K562 (cell line): ENCODE measurements around the gene EGFR. TPM values are rescaled to one million over a fixed set of nuclear protein-coding genes. Genes with fewer than 3 reads are reported as not detected.
A peak's percentile ranks its signal among the peaks of the same experiment; 100 is the strongest.

Experiments
- ATAC-seq: fragments of 200-7000 bp; cut with Tn5 transposase; 3 replicates; pipeline ENCODE4 v1.9.1; 2020; ENCODE audit warnings: moderate library complexity
- BruUV-seq: library from RNA; stranded (reverse); fragments of 400-500 nt; replicated peaks from 2 replicates; lab custom pipeline; 2021; lab: Mats Ljungman, UMichigan
- CTCF ChIA-PET: fragments of 300-600 bp; formaldehyde crosslinking; extraction: SDS; loops from one replicate; lab custom pipeline; 2021; ENCODE audit warnings: low intra/inter-chr PET ratio; lab: Yijun Ruan, JAX
- POLR2A ChIA-PET: fragments of 300-600, 350-650 bp; sonication (Branson Sonifier 250); formaldehyde crosslinking; extraction: SDS; loops from one replicate; lab custom pipeline; 2021; ENCODE audit warnings: antibody characterized with exemption, inconsistent platforms; lab: Yijun Ruan, JAX
- DNase-seq, 4 experiments: peaks; one replicate each; pipeline versions ENCODE4 v3.0.0 to v3.0.0-alpha.2; 2011 to 2018; ENCODE audit warnings: low spot score in 3 of 4, mixed read lengths in 3 of 4; ENCODE audit errors: extremely low read depth in 1 of 4
- FAIRE-seq: peaks from 2 replicates; lab custom pipeline; 2011; peaks lifted over from hg19 to GRCh38; lab: Jason Lieb, UNC
- H2AFZ ChIP-seq: 2 replicates; pipeline ENCODE4 v1.6.0; 2011; ENCODE audit warnings: low read depth, low read length, control low read depth, inconsistent platforms
- H3K27ac ChIP-seq: fragments of 200-600 bp; 3 replicates; pipeline ENCODE4 v1.8.0; 2011; ENCODE audit warnings: low read depth, mild to moderate bottlenecking, control low read depth, inconsistent platforms, low read length, moderate library complexity, mixed read lengths; ENCODE audit errors: extremely low read depth
- H3K27me3 ChIP-seq, 2 experiments: fragments of 300-600 bp in 1 of 2; 2 replicates in 1 of 2; 3 replicates in 1 of 2; pipeline versions ENCODE4 v1.6.0 to v1.8.0; 2011; ENCODE audit warnings: inconsistent platforms in 2 of 2, low read length in 2 of 2, mild to moderate bottlenecking in 1 of 2, mixed read lengths in 1 of 2, moderate library complexity in 1 of 2; ENCODE audit not compliant: control insufficient read depth in 2 of 2, insufficient read depth in 2 of 2
- H3K36me3 ChIP-seq: fragments of 300-600 bp; 3 replicates; pipeline ENCODE4 v1.8.0; 2011; ENCODE audit warnings: mild to moderate bottlenecking, low read length, inconsistent platforms; ENCODE audit not compliant: control insufficient read depth, insufficient read depth
- H3K4me1 ChIP-seq, 2 experiments: fragments of 200-600 bp in 1 of 2; replicated peaks in 1 of 2; 2 replicates in 1 of 2; 3 replicates in 1 of 2; pipeline versions ENCODE4 v1.5.1 to v1.8.0; 2011; ENCODE audit warnings: inconsistent platforms in 2 of 2, low read length in 2 of 2, mild to moderate bottlenecking in 1 of 2, mixed read lengths in 1 of 2, moderate library complexity in 1 of 2; ENCODE audit not compliant: control insufficient read depth in 2 of 2, insufficient read depth in 2 of 2
- H3K4me2 ChIP-seq: 2 replicates; pipeline ENCODE4 v1.6.1; 2011; ENCODE audit warnings: low read length, control low read depth, inconsistent platforms, mixed read lengths; ENCODE audit not compliant: insufficient read depth
- H3K4me3 ChIP-seq: fragments of 200-600 bp; sonication (generic), shearing (Covaris generic); 2 replicates; pipeline ENCODE4 v1.5.1; 2016; ENCODE audit warnings: control low read depth, inconsistent platforms
- H3K79me2 ChIP-seq: fragments of 200-600 bp; 3 replicates; pipeline ENCODE4 v1.8.0; 2011; ENCODE audit warnings: low read length, inconsistent platforms; ENCODE audit not compliant: control insufficient read depth, insufficient read depth
- H3K9ac ChIP-seq, 2 experiments: 2 replicates each; pipeline versions ENCODE4 v1.6.0 to v1.6.1; 2011; ENCODE audit warnings: low read depth in 2 of 2, low read length in 2 of 2, control low read depth in 1 of 2, inconsistent platforms in 1 of 2, mild to moderate bottlenecking in 1 of 2, mixed read lengths in 1 of 2; ENCODE audit not compliant: insufficient read depth in 1 of 2
- H3K9me1 ChIP-seq: one replicate; pipeline ENCODE4 v1.6.0; 2011; ENCODE audit warnings: inconsistent platforms, mild to moderate bottlenecking, low read length, moderate library complexity; ENCODE audit not compliant: control insufficient read depth, insufficient read depth
- H3K9me3 ChIP-seq: replicated peaks from 2 replicates; pipeline ENCODE4 v1.5.1; 2011; ENCODE audit warnings: low read depth, low read length, inconsistent platforms; ENCODE audit not compliant: control insufficient read depth, insufficient read depth
- H4K20me1 ChIP-seq: replicated peaks from 2 replicates; pipeline ENCODE4 v1.6.1; 2011; ENCODE audit warnings: low read length, inconsistent platforms, mixed read lengths; ENCODE audit not compliant: control insufficient read depth, insufficient read depth
- CCAR2 ChIP-seq: fragments of 200-400 bp; formaldehyde crosslinking; IDR thresholded peaks from 2 replicates; pipeline ENCODE4 v1.6.1; 2017; ENCODE audit warnings: mild to moderate bottlenecking, low read depth, low read length
- NFIC ChIP-seq: fragments of 450-650 bp; IDR thresholded peaks from 2 replicates; pipeline ENCODE4 v1.6.1; 2017; ENCODE audit warnings: mild to moderate bottlenecking, inconsistent platforms
- PRMT5 ChIP-seq: sonication (generic); formaldehyde crosslinking; IDR thresholded peaks from 2 replicates; pipeline ENCODE4 v1.5.0; 2020; ENCODE audit warnings: missing genetic modification reagents
- RBM15 ChIP-seq: fragments of 200-400 bp; formaldehyde crosslinking; IDR thresholded peaks from 2 replicates; pipeline ENCODE4 v1.6.1; 2018; ENCODE audit warnings: mild to moderate bottlenecking, low read length, moderate library complexity; ENCODE audit not compliant: insufficient read depth
- RBM34 ChIP-seq: fragments of 200-400 bp; formaldehyde crosslinking; IDR thresholded peaks from 2 replicates; pipeline ENCODE4 v1.6.1; 2018; ENCODE audit warnings: low read length, borderline replicate concordance; ENCODE audit not compliant: insufficient read depth
- XRCC3 ChIP-seq: fragments of 450-650 bp; IDR thresholded peaks from 2 replicates; pipeline ENCODE4 v1.6.1; 2017; ENCODE audit warnings: mild to moderate bottlenecking, moderate library complexity
- WGBS: fragments of 100-300 bp; shearing (Covaris generic); methylation state at CpG from one replicate; pipeline ENCODE4 v1.1.6; 2016; ENCODE audit warnings: low coverage, mixed read lengths; ENCODE audit not compliant: insufficient coverage; ENCODE audit errors: missing lambda C conversion rate; 5-methylcytosine and 5-hydroxymethylcytosine counted together
- in situ Hi-C: fragments of 300-500 bp; cut with MboI; formaldehyde crosslinking; loops from 4 replicates; pipeline ENCODE4 v1.15.0; 2018; ENCODE audit warnings: inconsistent platforms, mixed read lengths
- intact Hi-C: fragments of 100-400 bp; cut with micrococcal nuclease; formaldehyde crosslinking; loops from 2 replicates; pipeline ENCODE4 v1.14.2; 2022
- polyA plus RNA-seq, 8 experiments: library from polyadenylated mRNA; depleted of rRNA in 4 of 8; stranded (reverse) in 5 of 8; unstranded in 3 of 8; fragments of >200 nt; fragmentation: Nextera tagmentation in 2 of 8; fragmentation: Illumina TruSeq in 1 of 8; extraction: Ambion mirVana in 2 of 8; extraction: Trizol in 1 of 8; gene quantifications; 2 replicates each; pipeline versions ENCODE4 v1.2.1 to v1.2.3, GENCODE V29; 2011 to 2014; ENCODE audit warnings: inconsistent platforms in 1 of 8, missing spikeins in 1 of 8
- total RNA-seq, 7 experiments: library from RNA; depleted of rRNA in 6 of 7; stranded (reverse); fragments of >200 nt in 6 of 7; fragmentation: Illumina TruSeq in 2 of 7; extraction: Trizol in 2 of 7; gene quantifications; 2 replicates each; pipeline versions ENCODE4 v1.2.1 to v1.2.3, GENCODE V29; 2011 to 2021; ENCODE audit warnings: low replicate concordance in 1 of 7

EGFR gene
- total and polyA plus RNA-seq, 9 of the 15 experiments (the other 6 are each of a cell fraction or from before 2014, with no cell fraction given): 0.13 TPM; not detected in 8

GRCh38 chr7:55077561-55078410, 59.0 kb downstream of the EGFR start:
- CTCF ChIA-PET: no interaction called here
- in situ Hi-C loops: no loop called here
- H3K79me2 ChIP-seq: no peaks in the 10 kb centered on the region
- POLR2A ChIA-PET: interaction anchor here (0.5 to 0.6 kb wide), 2 partner anchors 55 to 367 kb away, joined by 3 read pairs; no protein-coding TSS in a partner anchor
- FAIRE-seq (no peak), ATAC-seq (peak; percentile 51), DNase-seq (peak in 1 of 4 experiments; percentile 3)
- no peak overlapping the region for H3K27ac ChIP-seq
- 5% methylated on average over 33 of the region's 34 CpGs for WGBS
- TF ChIP-seq XRCC3 (no peak), NFIC (no peak), PRMT5 (CRISPR knock-in tag) (no peak), RBM15 (no peak), CCAR2 (no peak), RBM34 (no peak)
- no peak overlapping the region for H3K4me3 ChIP-seq
- H3K4me1 ChIP-seq: peaks cover 0 to 9% of the 10 kb centered on the region in 2 experiments; a peak in 2 of 5 replicates
- H3K9ac ChIP-seq: no peak overlapping the region
- no TSS peak for BruUV-seq
- H3K9me3 ChIP-seq: no peaks in the 10 kb centered on the region
- no peak overlapping the region for H2AFZ ChIP-seq
- H3K9me1 ChIP-seq: no peaks in the 10 kb centered on the region
- intact Hi-C loops: no loop called here
- no peaks in the 10 kb centered on the region for H4K20me1 ChIP-seq
- no peak overlapping the region for H3K4me2 ChIP-seq
- H3K27me3 ChIP-seq: peaks cover 7 to 23% of the 10 kb centered on the region in 2 experiments; a peak in 4 of 5 replicates
- no peaks in the 10 kb centered on the region for H3K36me3 ChIP-seq
